ENCODE measurements around the gene SH3RF3. TPM values are rescaled to one million over a fixed set of nuclear protein-coding genes. Genes with fewer than 3 reads are reported as not detected.

SH3RF3 gene
- polyA plus RNA-seq, 5 donors = 6.1 to 8.9 (median 7.3) TPM

- DNase-seq = no peak
These were observed 8.6 kb downstream of the SH3RF3 start for GRCh38 chr2:109137616-109138015.

GRCh38 chr2:109138449-109138848 is 9.4 kb downstream of the SH3RF3 start:
- no peak for DNase-seq

- DNase-seq = no peak
These were observed 10.0 kb downstream of the SH3RF3 start for GRCh38 chr2:109139002-109139401.

- no peak for DNase-seq
These were observed 10.9 kb downstream of the SH3RF3 start for GRCh38 chr2:109139865-109140396.

GRCh38 chr2:109141006-109141600 is 12.1 kb downstream of the SH3RF3 start:
- no peak for DNase-seq

GRCh38 chr2:109141727-109142283 is 12.8 kb downstream of the SH3RF3 start:
- no peak for DNase-seq

GRCh38 chr2:109142416-109143210 is 13.6 kb downstream of the SH3RF3 start:
- no peak for DNase-seq

GRCh38 chr2:109143214-109144187 is 14.5 kb downstream of the SH3RF3 start:
- DNase-seq = no peak

GRCh38 chr2:109144271-109144670 is 15.3 kb downstream of the SH3RF3 start:
- no peak for DNase-seq

- DNase-seq = no peak
These were observed 15.7 kb downstream of the SH3RF3 start for GRCh38 chr2:109144721-109145120.

GRCh38 chr2:109145286-109145685 is 16.3 kb downstream of the SH3RF3 start:
- no peak for DNase-seq

GRCh38 chr2:109147405-109147804 is 18.4 kb downstream of the SH3RF3 start:
- DNase-seq = no peak

GRCh38 chr2:109148117-109148746 is 19.2 kb downstream of the SH3RF3 start:
- DNase-seq = no peak

GRCh38 chr2:109148991-109149645 is 20.1 kb downstream of the SH3RF3 start:
- DNase-seq = no peak

- DNase-seq = no peak
These were observed 21.6 kb downstream of the SH3RF3 start for GRCh38 chr2:109150559-109150958.

- DNase-seq = no peak
These were observed 22.5 kb downstream of the SH3RF3 start for GRCh38 chr2:109151519-109151918.

- DNase-seq = no peak
These were observed 24.2 kb downstream of the SH3RF3 start for GRCh38 chr2:109153005-109153784.

- no peak for DNase-seq
These were observed 24.8 kb downstream of the SH3RF3 start for GRCh38 chr2:109153807-109154206.

- no peak for DNase-seq
These were observed 25.2 kb downstream of the SH3RF3 start for GRCh38 chr2:109154226-109154625.

All from right lung (tissue), 5 donors.